AG10803 (cell line): ENCODE data around the gene TBX4.
"Not testable (repeated sequence)": the region's sequence is repeated elsewhere in the genome, so short reads cannot be mapped to it uniquely, and the experiment has no call there.

Experiments
- DNase-seq: peaks from one replicate; pipeline ENCODE4 v3.0.0; 2010; ENCODE audit warnings: low read depth
- H3K4me3 ChIP-seq: 2 replicates; pipeline ENCODE4 v1.5.1; 2011; ENCODE audit warnings: mild to moderate bottlenecking, low read length, control low read depth
- TF ChIP-seq, protein P1 (sequence below): conservative IDR thresholded peaks from 2 replicates; pipeline ENCODE4 v1.5.1; 2011; ENCODE audit warnings: mild to moderate bottlenecking, low read length, control low read depth, inconsistent platforms

Gene TBX4

GRCh38 chr17:61489719-61490490 is 37.7 kb downstream of the TBX4 start:
- H3K4me3 ChIP-seq, result no peak overlapping the region
- TF ChIP-seq, protein P1, sequence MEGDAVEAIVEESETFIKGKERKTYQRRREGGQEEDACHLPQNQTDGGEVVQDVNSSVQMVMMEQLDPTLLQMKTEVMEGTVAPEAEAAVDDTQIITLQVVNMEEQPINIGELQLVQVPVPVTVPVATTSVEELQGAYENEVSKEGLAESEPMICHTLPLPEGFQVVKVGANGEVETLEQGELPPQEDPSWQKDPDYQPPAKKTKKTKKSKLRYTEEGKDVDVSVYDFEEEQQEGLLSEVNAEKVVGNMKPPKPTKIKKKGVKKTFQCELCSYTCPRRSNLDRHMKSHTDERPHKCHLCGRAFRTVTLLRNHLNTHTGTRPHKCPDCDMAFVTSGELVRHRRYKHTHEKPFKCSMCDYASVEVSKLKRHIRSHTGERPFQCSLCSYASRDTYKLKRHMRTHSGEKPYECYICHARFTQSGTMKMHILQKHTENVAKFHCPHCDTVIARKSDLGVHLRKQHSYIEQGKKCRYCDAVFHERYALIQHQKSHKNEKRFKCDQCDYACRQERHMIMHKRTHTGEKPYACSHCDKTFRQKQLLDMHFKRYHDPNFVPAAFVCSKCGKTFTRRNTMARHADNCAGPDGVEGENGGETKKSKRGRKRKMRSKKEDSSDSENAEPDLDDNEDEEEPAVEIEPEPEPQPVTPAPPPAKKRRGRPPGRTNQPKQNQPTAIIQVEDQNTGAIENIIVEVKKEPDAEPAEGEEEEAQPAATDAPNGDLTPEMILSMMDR, result no peak
- no peak for DNase-seq

- H3K4me3 ChIP-seq, result no peak overlapping the region
- TF ChIP-seq, protein P1, result no peak
- DNase-seq, result peak; percentile 78
Measured at GRCh38 chr17:61490540-61490975, 38.3 kb downstream of the TBX4 start.

DNA sequence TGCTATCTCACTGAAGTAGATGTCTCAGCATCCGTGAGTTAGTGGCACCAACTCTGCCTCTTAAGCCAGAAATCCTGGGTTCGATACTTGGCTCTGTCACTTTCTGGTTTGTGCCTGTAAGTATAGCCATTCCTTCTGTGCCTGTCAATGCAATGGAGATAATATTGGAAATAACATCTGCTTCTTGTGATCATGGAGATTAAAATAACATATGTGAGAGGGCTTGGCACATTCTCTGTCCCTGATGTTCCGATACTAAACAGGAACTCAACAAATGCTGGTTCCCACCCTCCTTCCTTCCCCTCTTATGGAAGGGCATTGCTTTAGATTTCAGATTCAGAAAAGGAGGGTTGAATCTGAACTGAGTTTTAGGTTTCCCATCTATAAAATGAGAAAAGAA is 39.8 kb downstream of the TBX4 start:
- TF ChIP-seq, protein P1, result no peak
- no peak for DNase-seq
- H3K4me3 ChIP-seq, result no peak overlapping the region

DNA sequence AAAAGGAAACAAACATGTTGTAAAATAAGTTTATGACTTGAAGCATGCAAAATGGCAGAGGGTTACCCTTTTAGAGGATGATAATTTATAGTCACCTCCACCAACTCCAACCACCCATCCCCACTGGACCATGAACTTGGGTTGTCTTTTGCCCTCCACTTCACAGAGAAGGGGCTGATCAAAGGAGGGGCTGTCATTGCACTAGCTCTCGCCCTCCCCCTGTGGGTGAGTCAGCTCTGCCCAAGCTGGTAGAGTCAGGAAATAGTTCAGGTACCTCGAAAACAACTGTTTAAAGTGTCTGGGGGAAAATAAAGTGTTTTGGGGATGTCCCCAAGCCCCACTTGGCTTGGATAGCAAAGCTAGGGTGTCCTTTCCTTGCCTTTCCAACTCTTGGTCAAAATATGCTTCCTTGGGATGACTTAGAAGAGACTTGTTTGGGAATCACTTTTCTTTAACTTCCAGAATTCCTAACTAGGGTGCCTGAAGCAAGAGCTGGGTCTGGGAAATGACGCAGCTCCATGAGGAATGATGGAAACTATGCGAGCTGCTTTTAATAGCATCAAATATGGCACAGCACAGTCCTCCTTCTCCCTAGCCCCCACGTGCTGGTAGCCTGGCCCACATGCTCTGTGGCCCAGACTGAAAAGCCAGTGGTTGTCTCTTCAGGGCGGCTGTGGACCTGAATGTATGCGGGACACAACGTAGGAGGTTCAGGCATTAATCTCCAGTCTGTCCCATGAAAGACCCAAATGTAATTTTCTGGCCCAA is 40.7 kb downstream of the TBX4 start:
- peak; percentile 84 for DNase-seq
- TF ChIP-seq, protein P1, result peak; percentile 29

GRCh38 chr17:61493830-61494324 is 41.7 kb downstream of the TBX4 start:
- DNase-seq, H3K4me3 ChIP-seq: not testable (repeated sequence)

More for the DNA sequence above, 40.7 kb downstream of the TBX4 start:
- H3K4me3 ChIP-seq, result no peak overlapping the region

DNA sequence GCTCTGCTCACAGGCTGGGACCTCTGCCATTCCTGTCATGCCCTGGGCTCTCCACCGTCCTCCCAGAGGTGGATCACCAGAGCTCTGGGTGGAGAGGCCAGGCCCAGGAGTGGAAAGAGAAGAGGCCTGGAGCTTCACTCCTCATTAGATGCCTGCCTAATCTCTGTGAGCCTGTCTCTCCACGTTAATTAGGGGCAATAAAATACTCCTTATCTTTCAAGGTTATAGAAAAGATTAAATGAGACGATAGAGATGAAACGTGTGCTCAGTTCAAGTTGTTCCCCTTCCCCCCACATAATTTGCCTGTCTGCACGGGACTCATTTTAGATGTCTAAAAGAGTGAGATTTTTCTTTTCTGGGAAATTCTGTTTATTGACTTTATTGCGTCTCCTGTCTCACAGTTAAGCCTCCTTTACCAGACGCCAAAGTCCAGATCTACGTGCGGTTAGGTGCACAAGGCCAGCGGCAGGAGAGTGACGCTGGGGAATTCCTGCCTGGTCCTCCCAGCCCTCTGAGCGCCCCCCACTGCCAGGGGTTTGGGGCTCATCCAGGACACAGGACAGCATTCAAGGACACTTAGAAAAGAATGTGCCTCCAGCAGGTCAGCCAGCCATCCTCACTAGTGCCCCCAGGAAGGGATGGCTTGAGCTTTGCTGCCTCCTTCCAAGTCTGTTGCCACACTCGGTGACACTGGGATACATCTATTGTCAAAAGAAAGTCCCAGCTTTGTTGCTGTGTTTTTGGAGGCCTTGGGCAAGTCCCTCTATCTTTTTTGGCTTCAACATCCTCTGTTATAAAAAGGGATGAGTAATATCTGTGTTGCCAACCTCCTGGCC is 42.3 kb downstream of the TBX4 start:
- no peak for DNase-seq
- TF ChIP-seq, protein P1, result no peak
- H3K4me3 ChIP-seq, result no peak overlapping the region
